Suprapubic skin (tissue), 4 donors: ENCODE results near the gene GPBAR1. TPM values are rescaled to one million over a fixed set of nuclear protein-coding genes. Genes with fewer than 3 reads are reported as not detected.

ENCODE experiments used
- DNase-seq, 2 donors: peaks; one replicate each; pipeline ENCODE4 v3.0.0-alpha.2; 2019; ENCODE audit warnings: low spot score in 2 of 2
- H3K27ac ChIP-seq: fragments of 200-600 bp; sonication (generic); one replicate; pipeline ENCODE4 v1.5.1; 2019
- H3K27me3 ChIP-seq: fragments of 200-600 bp; sonication (generic); one replicate; pipeline ENCODE4 v1.5.1; 2019
- H3K36me3 ChIP-seq: fragments of 200-600 bp; sonication (generic); one replicate; pipeline ENCODE4 v1.5.1; 2019
- H3K4me1 ChIP-seq: fragments of 200-600 bp; sonication (generic); one replicate; pipeline ENCODE4 v1.5.1; 2019
- H3K4me3 ChIP-seq: fragments of 200-600 bp; sonication (generic); one replicate; pipeline ENCODE4 v1.5.1; 2019; ENCODE audit warnings: mild to moderate bottlenecking
- H3K9me3 ChIP-seq: fragments of 200-600 bp; sonication (generic); one replicate; pipeline ENCODE4 v1.5.1; 2019
- CTCF ChIP-seq, 2 donors: fragments of 200-600 bp in 1 of 2; fragments of 450-650 bp in 1 of 2; sonication (generic) in 1 of 2; IDR thresholded peaks; one replicate each; pipeline ENCODE4 v1.5.1; 2016 to 2019; ENCODE audit warnings: antibody characterized with exemption in 2 of 2, mild to moderate bottlenecking in 1 of 2, moderate library complexity in 1 of 2
- EP300 ChIP-seq: sonication (generic); formaldehyde crosslinking; IDR thresholded peaks from one replicate; pipeline ENCODE4 v1.6.1; 2017; ENCODE audit warnings: antibody characterized with exemption
- POLR2A ChIP-seq, 2 donors: fragments of 450-650 bp; IDR thresholded peaks; one replicate each; pipeline ENCODE4 v1.6.1; 2017; ENCODE audit warnings: antibody characterized with exemption in 2 of 2, mild to moderate bottlenecking in 2 of 2, moderate library complexity in 2 of 2
- POLR2AphosphoS5 ChIP-seq, 3 donors: sonication (generic); formaldehyde crosslinking; IDR thresholded peaks; one replicate each; pipeline ENCODE4 v1.6.1; 2017; ENCODE audit warnings: antibody characterized with exemption in 3 of 3
- WGBS: methylation state at CpG from one replicate; pipeline ENCODE4 v1.1.5; 2018; 5-methylcytosine and 5-hydroxymethylcytosine counted together
- total RNA-seq, 4 donors: library from RNA; depleted of rRNA; stranded (reverse); fragments of >200 nt; gene quantifications; one replicate each; pipeline ENCODE4 v1.1.0, GENCODE V29; 2016

The GPBAR1 gene
- total RNA-seq, 4 donors from 2014 or later: 0.98 to 2.0 (median 1.6) TPM; not detected in 1

GRCh38 chr2:218262631-218263586 lies 2.1 kb downstream of the GPBAR1 start:
- Histone ChIP-seq H3K27ac (no peak overlapping the region), H3K27me3 (no peaks in the 10 kb centered on the region), H3K9me3 (no peaks in the 10 kb centered on the region), H3K36me3 (peaks cover 51% of the 10 kb centered on the region), H3K4me1 (peaks cover 44% of the 10 kb centered on the region), H3K4me3 (no peak overlapping the region)
- TF ChIP-seq CTCF (IDR thresholded peaks at IDR 0.05) (no peak), EP300 (no peak), POLR2AphosphoS5 (IDR thresholded peaks at IDR 0.05) (no peak), POLR2A (IDR thresholded peaks at IDR 0.05) (no peak)
- DNase-seq: peak in 1 of 2 donors; percentile 65
- WGBS: 80% methylated on average over 10 of the region's 39 CpGs

GRCh38 chr2:218263817-218264641 lies 3.2 kb downstream of the GPBAR1 start:
- no peaks in the 10 kb centered on the region for H3K9me3 ChIP-seq
- H3K27me3 ChIP-seq: no peaks in the 10 kb centered on the region
- TF ChIP-seq EP300 (no peak), CTCF (IDR thresholded peaks at IDR 0.05) (no peak), POLR2AphosphoS5 (IDR thresholded peaks at IDR 0.05) (no peak), POLR2A (IDR thresholded peaks at IDR 0.05) (no peak)
- H3K27ac ChIP-seq: no peak overlapping the region
- peaks cover 39% of the 10 kb centered on the region for H3K4me1 ChIP-seq
- peak in 1 of 2 donors; percentile 59 for DNase-seq
- H3K4me3 ChIP-seq: no peak overlapping the region
- 76% methylated on average over 17 of the region's 17 CpGs for WGBS
- peaks cover 51% of the 10 kb centered on the region for H3K36me3 ChIP-seq

- no peaks in the 10 kb centered on the region for H3K9me3 ChIP-seq
- H3K4me1 ChIP-seq: peaks cover 36% of the 10 kb centered on the region
- peaks cover 51% of the 10 kb centered on the region for H3K36me3 ChIP-seq
- no peak for TF ChIP-seq POLR2AphosphoS5 (IDR thresholded peaks at IDR 0.05)
- TF ChIP-seq POLR2A (IDR thresholded peaks at IDR 0.05): no peak
- TF ChIP-seq CTCF (IDR thresholded peaks at IDR 0.05): no peak
- TF ChIP-seq EP300: no peak
- H3K27ac ChIP-seq: no peak overlapping the region
- peak in 1 of 2 donors; percentile 54 for DNase-seq
- no peak overlapping the region for H3K4me3 ChIP-seq
- no peaks in the 10 kb centered on the region for H3K27me3 ChIP-seq
- 88% methylated on average over 13 of the region's 22 CpGs for WGBS
These were observed 4.2 kb downstream of the GPBAR1 start for GRCh38 chr2:218264773-218265561.

- H3K9me3 ChIP-seq: no peaks in the 10 kb centered on the region
- WGBS: 91% methylated on average over 8 of the region's 8 CpGs
- no peak overlapping the region for H3K27ac ChIP-seq
- peaks cover 51% of the 10 kb centered on the region for H3K36me3 ChIP-seq
- peak in 1 of 2 donors; percentile 52 for DNase-seq
- no peaks in the 10 kb centered on the region for H3K27me3 ChIP-seq
- H3K4me1 ChIP-seq: peaks cover 30% of the 10 kb centered on the region
- H3K4me3 ChIP-seq: no peak overlapping the region
- no peak for TF ChIP-seq POLR2A (IDR thresholded peaks at IDR 0.05)
- no peak for TF ChIP-seq CTCF (IDR thresholded peaks at IDR 0.05)
- no peak for TF ChIP-seq POLR2AphosphoS5 (IDR thresholded peaks at IDR 0.05)
- TF ChIP-seq EP300: no peak
These were observed 4.8 kb downstream of the GPBAR1 start for GRCh38 chr2:218265626-218266025.
